Effector memory CD4-positive, alpha-beta T cell (primary cell): ENCODE measurements around the gene ELAVL3.
A peak's percentile ranks its signal among the peaks of the same experiment; 100 is the strongest.

ENCODE experiments used
- DNase-seq, 3 donors: peaks; one replicate each; pipeline ENCODE4 v3.0.0-alpha.2; 2020
- H3K27ac ChIP-seq: 2 replicates; pipeline ENCODE4 v1.7.0; 2013; ENCODE audit warnings: mild to moderate bottlenecking, low read length, moderate library complexity; ENCODE audit not compliant: insufficient read depth, poor library complexity, severe bottlenecking
- H3K27me3 ChIP-seq: replicated peaks from 2 replicates; pipeline ENCODE4 v1.7.0; 2013; ENCODE audit warnings: mild to moderate bottlenecking, low read length; ENCODE audit not compliant: insufficient read depth, control insufficient read depth, poor library complexity, severe bottlenecking
- H3K36me3 ChIP-seq: 2 replicates; pipeline ENCODE4 v1.7.0; 2013; ENCODE audit warnings: mild to moderate bottlenecking, low read length, moderate library complexity; ENCODE audit not compliant: control insufficient read depth, insufficient read depth
- H3K4me1 ChIP-seq: 2 replicates; pipeline ENCODE4 v1.7.0; 2013; ENCODE audit warnings: low read length, mild to moderate bottlenecking; ENCODE audit not compliant: control insufficient read depth, insufficient read depth, poor library complexity, severe bottlenecking
- H3K4me3 ChIP-seq: 2 replicates; pipeline ENCODE4 v1.7.0; 2013; ENCODE audit warnings: low read length, low read depth, mild to moderate bottlenecking; ENCODE audit not compliant: insufficient read depth, poor library complexity, severe bottlenecking
- H3K9me3 ChIP-seq: 2 replicates; pipeline ENCODE4 v1.7.0; 2013; ENCODE audit warnings: mild to moderate bottlenecking, low read length, moderate library complexity; ENCODE audit not compliant: control insufficient read depth

Gene ELAVL3

DNA sequence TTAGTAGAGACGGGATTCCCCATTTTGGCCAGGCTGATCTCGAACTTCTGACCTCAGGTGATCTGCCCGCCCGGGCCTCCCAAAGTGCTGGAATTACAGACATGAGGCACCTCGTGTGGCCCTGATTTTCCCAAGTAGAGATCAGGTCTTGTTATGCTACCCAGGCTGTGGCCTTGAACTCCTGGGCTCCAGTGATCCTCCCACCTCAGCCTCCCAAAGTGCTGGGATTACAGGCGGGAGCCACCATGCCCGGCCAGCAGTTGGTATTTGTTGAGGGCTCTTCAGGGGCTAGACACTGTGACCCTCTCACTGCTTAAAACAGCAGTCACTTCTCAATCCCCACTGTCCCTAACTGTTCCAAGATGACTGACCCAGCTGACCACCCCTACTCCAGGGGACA lies 8.5 kb upstream of the ELAVL3 start:
- H3K4me1 ChIP-seq, result no peaks in the 10 kb centered on the region
- peaks cover 5% of the 10 kb centered on the region for H3K36me3 ChIP-seq
- H3K9me3 ChIP-seq, result no peaks in the 10 kb centered on the region

GRCh38 chr19:11486661-11487503 lies 6.0 kb upstream of the ELAVL3 start:
- Histone ChIP-seq H3K4me1 (peaks cover 12% of the 10 kb centered on the region), H3K9me3 (no peaks in the 10 kb centered on the region), H3K27ac (no peak overlapping the region), H3K4me3 (no peak overlapping the region), H3K36me3 (peaks cover 2% of the 10 kb centered on the region), H3K27me3 (peaks cover 13% of the 10 kb centered on the region)
- no peak for DNase-seq

More for the DNA sequence above, 8.5 kb upstream of the ELAVL3 start:
- Histone ChIP-seq H3K27me3 (no peaks in the 10 kb centered on the region), H3K27ac (no peak overlapping the region), H3K4me3 (no peak overlapping the region)
- DNase-seq, result no peak

DNA sequence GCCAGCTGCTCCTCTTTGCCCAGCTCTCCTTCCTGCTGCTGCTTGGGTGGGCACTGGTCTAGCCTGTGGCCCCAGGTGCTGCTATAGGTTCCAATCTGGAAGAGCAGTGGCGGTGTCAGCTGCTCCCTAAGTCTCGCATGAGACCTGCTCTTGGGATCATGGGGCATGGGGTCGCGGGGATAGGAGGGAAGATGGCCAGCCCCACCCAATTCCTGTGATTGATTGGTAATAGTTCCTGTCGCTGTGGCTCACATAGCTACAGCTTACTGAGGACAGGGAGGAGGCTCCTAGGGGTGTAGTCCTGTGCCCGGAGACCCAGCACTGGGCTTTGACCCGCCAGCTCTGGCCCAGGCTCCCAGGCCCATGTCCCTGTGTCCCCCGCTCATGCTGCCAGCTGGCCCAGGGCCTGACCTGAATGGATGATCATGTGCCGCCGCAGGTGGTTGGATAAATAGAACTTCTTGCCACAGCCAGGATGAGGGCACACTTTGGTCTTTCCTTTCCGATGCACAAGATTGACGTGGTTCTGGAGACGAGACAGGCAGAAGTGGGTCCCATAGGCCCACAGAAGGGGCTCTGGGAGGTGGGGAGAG lies 4.5 kb upstream of the ELAVL3 start:
- DNase-seq, result no peak
- H3K4me3 ChIP-seq, result no peak overlapping the region
- peaks cover 25% of the 10 kb centered on the region for H3K27me3 ChIP-seq
- H3K36me3 ChIP-seq, result peaks cover 2% of the 10 kb centered on the region
- H3K27ac ChIP-seq, result no peak overlapping the region
- H3K4me1 ChIP-seq, result peaks cover 18% of the 10 kb centered on the region
- H3K9me3 ChIP-seq, result no peaks in the 10 kb centered on the region

DNA sequence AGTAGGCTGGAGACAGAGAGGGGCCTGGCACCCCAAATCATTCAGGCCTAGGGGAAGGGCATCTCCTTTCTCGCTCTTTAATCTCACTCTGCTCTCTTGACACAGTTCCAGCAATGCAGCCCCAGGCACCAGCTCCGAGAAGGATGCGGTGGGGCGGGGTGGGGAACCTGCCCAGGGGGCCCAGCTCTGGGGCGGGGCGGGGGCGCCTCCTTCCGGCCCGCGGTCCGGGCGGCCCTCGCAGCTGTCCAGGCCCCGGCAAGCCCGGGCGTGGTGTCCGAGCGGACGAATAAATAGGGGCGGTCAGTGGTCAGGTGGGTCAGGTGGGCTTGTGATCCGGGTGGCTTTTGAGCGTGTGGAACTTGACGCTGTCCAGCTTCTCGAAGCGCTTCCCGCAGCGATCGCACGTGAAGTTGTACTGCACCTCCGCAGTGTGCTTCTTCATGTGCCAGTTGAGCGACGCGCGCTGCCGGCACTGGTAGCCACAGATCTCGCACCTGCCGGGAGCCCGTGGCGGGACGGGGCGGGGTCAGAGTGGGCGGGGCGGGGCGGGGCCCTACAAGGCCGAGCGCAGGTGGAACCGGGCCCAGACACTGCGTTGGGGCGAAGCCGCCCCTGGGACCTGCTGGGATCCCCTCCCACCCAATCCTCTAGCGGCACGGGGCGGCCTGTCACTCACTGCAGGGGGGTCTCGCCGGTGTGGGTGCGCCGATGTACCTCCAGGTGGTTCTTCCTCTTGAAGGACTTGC lies 2.7 kb upstream of the ELAVL3 start:
- Histone ChIP-seq H3K27me3 (peaks cover 38% of the 10 kb centered on the region), H3K9me3 (no peaks in the 10 kb centered on the region), H3K4me1 (peaks cover 26% of the 10 kb centered on the region), H3K27ac (no peak overlapping the region), H3K36me3 (no peaks in the 10 kb centered on the region), H3K4me3 (no peak overlapping the region)
- no peak for DNase-seq

DNA sequence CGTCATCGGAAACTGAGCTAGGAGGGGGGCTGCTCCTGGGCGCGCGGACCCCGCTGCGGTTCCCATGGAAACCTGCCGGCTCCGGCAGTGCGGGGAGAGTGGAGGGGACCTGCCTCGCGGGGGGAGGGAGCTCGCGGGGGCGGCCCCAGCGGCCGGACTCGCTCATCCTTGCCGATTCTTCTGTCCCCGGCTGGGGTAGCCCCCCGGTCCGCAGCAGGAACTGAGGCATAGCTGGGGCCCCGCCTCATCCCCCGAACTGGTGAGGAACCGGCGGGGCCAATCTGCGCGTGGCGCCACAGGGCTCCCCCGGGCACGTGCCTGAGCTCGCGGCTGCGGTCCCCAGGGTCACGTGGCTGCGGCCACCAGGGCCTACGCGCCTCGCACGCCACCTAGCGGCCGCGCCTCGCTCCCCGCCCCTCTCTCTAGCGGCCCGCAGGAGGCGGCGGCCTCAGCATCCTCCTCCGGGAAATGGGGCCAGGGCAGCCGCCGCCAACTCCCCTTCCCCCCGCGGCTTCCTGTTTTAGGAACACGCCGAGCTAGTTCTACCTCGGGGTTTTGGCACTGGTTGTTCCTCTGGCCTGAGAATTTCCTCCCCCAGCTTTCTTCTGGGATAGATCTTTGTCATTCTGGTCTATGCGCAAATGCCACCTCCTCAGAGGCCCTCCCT lies 1.7 kb upstream of the ELAVL3 start:
- no peaks in the 10 kb centered on the region for H3K9me3 ChIP-seq
- peaks cover 26% of the 10 kb centered on the region for H3K4me1 ChIP-seq
- no peak overlapping the region for H3K27ac ChIP-seq
- no peaks in the 10 kb centered on the region for H3K36me3 ChIP-seq
- H3K27me3 ChIP-seq, result peaks cover 38% of the 10 kb centered on the region
- peak overlapping the region; percentile 22 for H3K4me3 ChIP-seq
- peak; percentile 71 to 81 (median 80) for DNase-seq

GRCh38 chr19:11481534-11482383 lies 913 bp upstream of the ELAVL3 start:
- H3K36me3 ChIP-seq, result no peaks in the 10 kb centered on the region
- H3K4me1 ChIP-seq, result peaks cover 26% of the 10 kb centered on the region
- H3K27me3 ChIP-seq, result peaks cover 38% of the 10 kb centered on the region
- peak; percentile 32 to 48 (median 41) for DNase-seq
- H3K9me3 ChIP-seq, result no peaks in the 10 kb centered on the region
- peak overlapping the region; percentile 22 for H3K4me3 ChIP-seq
- H3K27ac ChIP-seq, result no peak overlapping the region

GRCh38 chr19:11479898-11480714 lies 740 bp downstream of the ELAVL3 start:
- H3K9me3 ChIP-seq, result no peaks in the 10 kb centered on the region
- no peak overlapping the region for H3K4me3 ChIP-seq
- H3K36me3 ChIP-seq, result no peaks in the 10 kb centered on the region
- H3K4me1 ChIP-seq, result peaks cover 26% of the 10 kb centered on the region
- no peak overlapping the region for H3K27ac ChIP-seq
- DNase-seq, result no peak
- H3K27me3 ChIP-seq, result peaks cover 38% of the 10 kb centered on the region

- Histone ChIP-seq H3K9me3 (no peaks in the 10 kb centered on the region), H3K36me3 (no peaks in the 10 kb centered on the region), H3K4me1 (peaks cover 26% of the 10 kb centered on the region), H3K4me3 (no peak overlapping the region), H3K27ac (no peak overlapping the region), H3K27me3 (peaks cover 38% of the 10 kb centered on the region)
- DNase-seq, result peak in 1 of 3 donors; percentile 11
These were observed 1.6 kb downstream of the ELAVL3 start for GRCh38 chr19:11479090-11479897.
